Ovary (tissue), 3 donors: ENCODE data around the gene EP300.
"Not testable (repeated sequence)": the region's sequence is repeated elsewhere in the genome, so short reads cannot be mapped to it uniquely, and the experiment has no call there.

Experiments
- CTCF ChIP-seq, 3 donors: fragments of 450-650 bp in 2 of 3; fragments of 200-600 bp in 1 of 3; IDR thresholded peaks; one replicate each; pipeline versions ENCODE4 v1.5.1 to v1.8.0; 2016 to 2022; ENCODE audit warnings: antibody characterized with exemption in 3 of 3, mild to moderate bottlenecking in 1 of 3
- EP300 ChIP-seq: sonication (generic); formaldehyde crosslinking; IDR thresholded peaks from one replicate; pipeline ENCODE4 v1.6.1; 2017; ENCODE audit warnings: antibody characterized with exemption
- donor health status: DM: no; HTN: no; CAD: no.

GRCh38 chr22:41145921-41146320 lies 53.5 kb downstream of the EP300 start:
- TF ChIP-seq CTCF (IDR thresholded peaks at IDR 0.05); EP300: not testable (repeated sequence)
